ENCODE results near the gene GPR12.

GRCh38 chr13:26747706-26748105, 12.9 kb downstream of the GPR12 start:
- TF ChIP-seq POLR2A (IDR thresholded peaks at IDR 0.05) (no peak), CTCF (IDR thresholded peaks at IDR 0.05) (no peak)

Measured in right lobe of liver (tissue), 4 donors.